ENCODE results near the gene CBLN1.

CBLN1 gene

GRCh38 chr16:49261930-49262329 lies 19.7 kb downstream of the CBLN1 start:
- TF ChIP-seq USF1 (IDR thresholded peaks at IDR 0.05) (no peak), EGR1 (IDR thresholded peaks at IDR 0.05) (no peak), TCF12 (IDR thresholded peaks at IDR 0.05; ENCODE audit: low read depth) (no peak), CREB1 (IDR thresholded peaks at IDR 0.05; ENCODE audit: low read depth) (no peak), CEBPB (IDR thresholded peaks at IDR 0.05) (no peak), RAD21 (IDR thresholded peaks at IDR 0.05; ENCODE audit: low read depth) (no peak), ZBTB7A (IDR thresholded peaks at IDR 0.05; ENCODE audit: low read depth) (no peak), NFIC (IDR thresholded peaks at IDR 0.05) (no peak), TAF1 (IDR thresholded peaks at IDR 0.05; ENCODE audit: low read depth) (no peak), FOXM1 (IDR thresholded peaks at IDR 0.05; ENCODE audit: borderline replicate concordance, low read depth) (no peak), YY1 (IDR thresholded peaks at IDR 0.05; ENCODE audit: low read depth) (no peak), EP300 (IDR thresholded peaks at IDR 0.05; ENCODE audit: borderline replicate concordance) (no peak), TEAD4 (IDR thresholded peaks at IDR 0.05) (no peak)
- TF ChIP-seq, protein P1, sequence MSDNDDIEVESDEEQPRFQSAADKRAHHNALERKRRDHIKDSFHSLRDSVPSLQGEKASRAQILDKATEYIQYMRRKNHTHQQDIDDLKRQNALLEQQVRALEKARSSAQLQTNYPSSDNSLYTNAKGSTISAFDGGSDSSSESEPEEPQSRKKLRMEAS (IDR thresholded peaks at IDR 0.05) = no peak
- TF ChIP-seq, protein P2, sequence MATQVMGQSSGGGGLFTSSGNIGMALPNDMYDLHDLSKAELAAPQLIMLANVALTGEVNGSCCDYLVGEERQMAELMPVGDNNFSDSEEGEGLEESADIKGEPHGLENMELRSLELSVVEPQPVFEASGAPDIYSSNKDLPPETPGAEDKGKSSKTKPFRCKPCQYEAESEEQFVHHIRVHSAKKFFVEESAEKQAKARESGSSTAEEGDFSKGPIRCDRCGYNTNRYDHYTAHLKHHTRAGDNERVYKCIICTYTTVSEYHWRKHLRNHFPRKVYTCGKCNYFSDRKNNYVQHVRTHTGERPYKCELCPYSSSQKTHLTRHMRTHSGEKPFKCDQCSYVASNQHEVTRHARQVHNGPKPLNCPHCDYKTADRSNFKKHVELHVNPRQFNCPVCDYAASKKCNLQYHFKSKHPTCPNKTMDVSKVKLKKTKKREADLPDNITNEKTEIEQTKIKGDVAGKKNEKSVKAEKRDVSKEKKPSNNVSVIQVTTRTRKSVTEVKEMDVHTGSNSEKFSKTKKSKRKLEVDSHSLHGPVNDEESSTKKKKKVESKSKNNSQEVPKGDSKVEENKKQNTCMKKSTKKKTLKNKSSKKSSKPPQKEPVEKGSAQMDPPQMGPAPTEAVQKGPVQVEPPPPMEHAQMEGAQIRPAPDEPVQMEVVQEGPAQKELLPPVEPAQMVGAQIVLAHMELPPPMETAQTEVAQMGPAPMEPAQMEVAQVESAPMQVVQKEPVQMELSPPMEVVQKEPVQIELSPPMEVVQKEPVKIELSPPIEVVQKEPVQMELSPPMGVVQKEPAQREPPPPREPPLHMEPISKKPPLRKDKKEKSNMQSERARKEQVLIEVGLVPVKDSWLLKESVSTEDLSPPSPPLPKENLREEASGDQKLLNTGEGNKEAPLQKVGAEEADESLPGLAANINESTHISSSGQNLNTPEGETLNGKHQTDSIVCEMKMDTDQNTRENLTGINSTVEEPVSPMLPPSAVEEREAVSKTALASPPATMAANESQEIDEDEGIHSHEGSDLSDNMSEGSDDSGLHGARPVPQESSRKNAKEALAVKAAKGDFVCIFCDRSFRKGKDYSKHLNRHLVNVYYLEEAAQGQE (IDR thresholded peaks at IDR 0.05; ENCODE audit: low read depth) = no peak

- TF ChIP-seq, protein P1 (IDR thresholded peaks at IDR 0.05) = no peak
- TF ChIP-seq USF1 (IDR thresholded peaks at IDR 0.05) = no peak
- TF ChIP-seq CEBPB (IDR thresholded peaks at IDR 0.05) = no peak
- TF ChIP-seq NFIC (IDR thresholded peaks at IDR 0.05) = no peak
- no peak for TF ChIP-seq CREB1 (IDR thresholded peaks at IDR 0.05; ENCODE audit: low read depth)
- TF ChIP-seq EGR1 (IDR thresholded peaks at IDR 0.05) = no peak
These were observed 20.6 kb downstream of the CBLN1 start for GRCh38 chr16:49260956-49261530.

GRCh38 chr16:49260253-49260652 lies 21.4 kb downstream of the CBLN1 start:
- TF ChIP-seq ZBTB7A (IDR thresholded peaks at IDR 0.05; ENCODE audit: low read depth) (no peak), TAF1 (IDR thresholded peaks at IDR 0.05; ENCODE audit: low read depth) (no peak), CEBPB (IDR thresholded peaks at IDR 0.05) (no peak), EP300 (IDR thresholded peaks at IDR 0.05; ENCODE audit: borderline replicate concordance) (no peak), NFIC (IDR thresholded peaks at IDR 0.05) (no peak), EGR1 (IDR thresholded peaks at IDR 0.05) (no peak), YY1 (IDR thresholded peaks at IDR 0.05; ENCODE audit: low read depth) (no peak), USF1 (IDR thresholded peaks at IDR 0.05) (no peak), CREB1 (IDR thresholded peaks at IDR 0.05; ENCODE audit: low read depth) (no peak), TEAD4 (IDR thresholded peaks at IDR 0.05) (no peak)
- TF ChIP-seq, protein P1 (IDR thresholded peaks at IDR 0.05) = no peak
- TF ChIP-seq, protein P2 (IDR thresholded peaks at IDR 0.05; ENCODE audit: low read depth) = no peak

GRCh38 chr16:49259330-49259729 lies 22.3 kb downstream of the CBLN1 start:
- TF ChIP-seq RAD21 (IDR thresholded peaks at IDR 0.05; ENCODE audit: low read depth) (no peak), CEBPB (IDR thresholded peaks at IDR 0.05) (no peak), TAF1 (IDR thresholded peaks at IDR 0.05; ENCODE audit: low read depth) (no peak), EP300 (IDR thresholded peaks at IDR 0.05; ENCODE audit: borderline replicate concordance) (no peak), USF1 (IDR thresholded peaks at IDR 0.05) (no peak), TEAD4 (IDR thresholded peaks at IDR 0.05) (no peak), ZBTB7A (IDR thresholded peaks at IDR 0.05; ENCODE audit: low read depth) (no peak), EGR1 (IDR thresholded peaks at IDR 0.05) (no peak), FOXM1 (IDR thresholded peaks at IDR 0.05; ENCODE audit: borderline replicate concordance, low read depth) (no peak), CREB1 (IDR thresholded peaks at IDR 0.05; ENCODE audit: low read depth) (no peak), NFIC (IDR thresholded peaks at IDR 0.05) (no peak), TCF12 (IDR thresholded peaks at IDR 0.05; ENCODE audit: low read depth) (no peak), YY1 (IDR thresholded peaks at IDR 0.05; ENCODE audit: low read depth) (no peak)
- TF ChIP-seq, protein P2 (IDR thresholded peaks at IDR 0.05; ENCODE audit: low read depth) = no peak

All from Ishikawa (cell line).